GM18517 (cell line): ENCODE results near the gene POTEF.
A peak's percentile ranks its signal among the peaks of the same experiment; 100 is the strongest.
"Not testable (repeated sequence)": the region's sequence is repeated elsewhere in the genome, so short reads cannot be mapped to it uniquely, and the experiment has no call there.

ENCODE experiments used
- ATAC-seq: cut with Tn5 transposase; IDR thresholded peaks from one replicate; pipeline ENCODE4 v1.9.1; 2021; ENCODE audit warnings: mild to moderate bottlenecking, moderate library complexity; ENCODE audit not compliant: unreplicated experiment

The POTEF gene

GRCh38 chr2:130129120-130129829, at the start of gene POTEF:
Gene POTEF (minus strand): TSS chr2:130129222. CDS start chr2:130120515, 8,707 bp downstream.
- ATAC-seq: not testable (repeated sequence)

- ATAC-seq: not testable (repeated sequence)
These were observed 45.8 kb upstream of the POTEF start for GRCh38 chr2:130174866-130175265.

- ATAC-seq: no peak
These were observed 40.9 kb upstream of the POTEF start for GRCh38 chr2:130169896-130170295.

- ATAC-seq: not testable (repeated sequence)
These were observed 40.1 kb upstream of the POTEF start for GRCh38 chr2:130169163-130169562.

- not testable (repeated sequence) for ATAC-seq
These were observed 37.6 kb upstream of the POTEF start for GRCh38 chr2:130166611-130167010.

GRCh38 chr2:130165293-130166016, 36.4 kb upstream of the POTEF start:
- ATAC-seq: no peak

- ATAC-seq: no peak
These were observed 33.9 kb upstream of the POTEF start for GRCh38 chr2:130162968-130163367.

- not testable (repeated sequence) for ATAC-seq
These were observed 33.5 kb upstream of the POTEF start for GRCh38 chr2:130162486-130162885.

- not testable (repeated sequence) for ATAC-seq
These were observed 32.0 kb upstream of the POTEF start for GRCh38 chr2:130160838-130161705.

- no peak for ATAC-seq
These were observed 31.1 kb upstream of the POTEF start for GRCh38 chr2:130160131-130160530.

- ATAC-seq: not testable (repeated sequence)
These were observed 30.4 kb upstream of the POTEF start for GRCh38 chr2:130159376-130159775.

GRCh38 chr2:130158631-130159030, 29.6 kb upstream of the POTEF start:
- ATAC-seq: no peak

- peak; percentile 90 for ATAC-seq
These were observed 28.9 kb upstream of the POTEF start for GRCh38 chr2:130157825-130158514.

GRCh38 chr2:130157354-130157753, 28.3 kb upstream of the POTEF start:
- ATAC-seq: peak; percentile 36

- no peak for ATAC-seq
These were observed 27.6 kb upstream of the POTEF start for GRCh38 chr2:130156624-130157004.

GRCh38 chr2:130155956-130156623, 27.1 kb upstream of the POTEF start:
- ATAC-seq: not testable (repeated sequence)

- ATAC-seq: no peak
These were observed 26.0 kb upstream of the POTEF start for GRCh38 chr2:130154773-130155765.

- not testable (repeated sequence) for ATAC-seq
These were observed 25.4 kb upstream of the POTEF start for GRCh38 chr2:130154423-130154770.
